Neural cell (in vitro differentiated cells): Measurements from ENCODE around the gene NPAS3. TPM values are rescaled to one million over a fixed set of nuclear protein-coding genes. Genes with fewer than 3 reads are reported as not detected.

Source experiments
- H2AFZ ChIP-seq: fragments of 200-600, 300-800 bp; sonication (generic), shearing (Covaris generic); 2 replicates; pipeline ENCODE4 v1.6.0; 2014; ENCODE audit warnings: low read depth, mild to moderate bottlenecking, antibody characterized with exemption, low read length, moderate library complexity
- H3F3A ChIP-seq: fragments of 200-600 bp; shearing (Covaris generic); 2 replicates; pipeline ENCODE4 v1.6.1; 2016; ENCODE audit warnings: mild to moderate bottlenecking, moderate library complexity, mixed read lengths, antibody characterized with exemption, low read length; ENCODE audit not compliant: insufficient read depth, poor library complexity, severe bottlenecking
- H3K27ac ChIP-seq: fragments of 200-600, 300-800 bp; sonication (generic), shearing (Covaris generic); 2 replicates; pipeline ENCODE4 v1.5.1; 2014; ENCODE audit warnings: mild to moderate bottlenecking, low read length, moderate library complexity
- H3K27me3 ChIP-seq: fragments of 300-800, 200-600 bp; sonication (generic), shearing (Covaris generic); 2 replicates; pipeline ENCODE4 v1.6.0; 2014; ENCODE audit warnings: mild to moderate bottlenecking, low read depth, low read length, moderate library complexity; ENCODE audit not compliant: insufficient read depth
- H3K36me3 ChIP-seq: fragments of 300-800, 200-600 bp; sonication (generic), shearing (Covaris generic); 2 replicates; pipeline ENCODE4 v1.5.1; 2014; ENCODE audit warnings: mild to moderate bottlenecking, antibody characterized with exemption, low read length, moderate library complexity; ENCODE audit not compliant: insufficient read depth
- H3K4me2 ChIP-seq: fragments of 300-800, 200-600 bp; sonication (generic), shearing (Covaris generic); 2 replicates; pipeline ENCODE4 v1.6.0; 2014; ENCODE audit warnings: mild to moderate bottlenecking, low read length
- H3K4me3 ChIP-seq: fragments of 300-800, 200-600 bp; sonication (generic), shearing (Covaris generic); 2 replicates; pipeline ENCODE4 v1.5.1; 2014; ENCODE audit warnings: mild to moderate bottlenecking, low read length, moderate library complexity
- H3K79me2 ChIP-seq: fragments of 200-600 bp; shearing (Covaris generic); replicated peaks from 2 replicates; pipeline ENCODE4 v1.6.0; 2014; ENCODE audit warnings: mild to moderate bottlenecking, low read length, moderate library complexity; ENCODE audit not compliant: insufficient read depth
- H3K9ac ChIP-seq: fragments of 300-800, 200-600 bp; sonication (generic), shearing (Covaris generic); 2 replicates; pipeline ENCODE4 v1.6.1; 2016; ENCODE audit warnings: mild to moderate bottlenecking, low read length, mixed read lengths
- H3K9me2 ChIP-seq: fragments of 200-600 bp; shearing (Covaris generic); 2 replicates; pipeline ENCODE4 v1.6.1; 2016; ENCODE audit warnings: mild to moderate bottlenecking, low read length, mixed read lengths; ENCODE audit not compliant: insufficient read depth
- H3K9me3 ChIP-seq: fragments of 200-600, 300-800 bp; sonication (generic), shearing (Covaris generic); 2 replicates; pipeline ENCODE4 v1.6.1; 2016; ENCODE audit warnings: mild to moderate bottlenecking, mixed run types, low read length, moderate library complexity, mixed read lengths
- H4K20me1 ChIP-seq: fragments of 200-600 bp; shearing (Covaris generic); 2 replicates; pipeline ENCODE4 v1.6.1; 2016; ENCODE audit warnings: mild to moderate bottlenecking, mixed run types; ENCODE audit not compliant: insufficient read depth
- CTCF ChIP-seq: fragments of 450-650 bp; IDR thresholded peaks from 2 replicates; pipeline ENCODE4 v1.5.1; 2014; ENCODE audit warnings: antibody characterized with exemption, mild to moderate bottlenecking, moderate library complexity; ENCODE audit not compliant: poor library complexity, severe bottlenecking
- EP300 ChIP-seq: fragments of 450-650 bp; conservative IDR thresholded peaks from 2 replicates; pipeline ENCODE4 v1.6.1; 2014; ENCODE audit warnings: antibody characterized with exemption, mild to moderate bottlenecking, moderate library complexity; ENCODE audit not compliant: poor library complexity, severe bottlenecking
- EZH2 ChIP-seq: fragments of 200-600, 300-800 bp; shearing (Covaris generic), sonication (generic); IDR thresholded peaks from 2 replicates; pipeline ENCODE4 v1.6.1; 2014; ENCODE audit warnings: antibody characterized with exemption, low read length, borderline replicate concordance, mild to moderate bottlenecking; ENCODE audit not compliant: insufficient read depth, poor library complexity, severe bottlenecking
- MXI1 ChIP-seq: fragments of 450-650 bp; conservative IDR thresholded peaks from 2 replicates; pipeline ENCODE4 v1.6.1; 2014; ENCODE audit warnings: antibody characterized with exemption, mild to moderate bottlenecking; ENCODE audit not compliant: poor library complexity, severe bottlenecking
- POLR2AphosphoS5 ChIP-seq: IDR thresholded peaks from 2 replicates; pipeline ENCODE4 v1.6.1; 2012
- RAD21 ChIP-seq: fragments of 450-650 bp; conservative IDR thresholded peaks from 2 replicates; pipeline ENCODE4 v1.6.1; 2014; ENCODE audit warnings: antibody characterized with exemption, mild to moderate bottlenecking, moderate library complexity
- REST ChIP-seq: IDR thresholded peaks from 2 replicates; pipeline ENCODE4 v1.6.1; 2012; ENCODE audit warnings: borderline replicate concordance
- SMC3 ChIP-seq: fragments of 450-650 bp; conservative IDR thresholded peaks from 2 replicates; pipeline ENCODE4 v1.6.1; 2014; ENCODE audit warnings: antibody characterized with exemption, mild to moderate bottlenecking, moderate library complexity; ENCODE audit not compliant: poor library complexity
- TAF1 ChIP-seq: IDR thresholded peaks from 2 replicates; pipeline ENCODE4 v1.6.1; 2012; ENCODE audit warnings: low read depth
- polyA plus RNA-seq: library from polyadenylated mRNA; depleted of rRNA; stranded (reverse); fragments of >200 nt; gene quantifications from 2 replicates; pipeline ENCODE4 v1.2.3, GENCODE V29; 2014

The NPAS3 gene
- polyA plus RNA-seq, 1 donor from 2014 or later = 1.3 TPM

GRCh38 chr14:33693237-33693636 lies 754.6 kb downstream of the NPAS3 start:
- Histone ChIP-seq H3K27ac (no peak overlapping the region), H3K9me2 (no peaks in the 10 kb centered on the region), H3K9me3 (no peaks in the 10 kb centered on the region), H4K20me1 (no peaks in the 10 kb centered on the region), H3K79me2 (no peaks in the 10 kb centered on the region), H3K4me3 (no peak overlapping the region), H3K9ac (no peak overlapping the region), H3K4me2 (no peak overlapping the region), H2AFZ (no peak overlapping the region), H3F3A (no peaks in the 10 kb centered on the region), H3K27me3 (no peaks in the 10 kb centered on the region), H3K36me3 (no peaks in the 10 kb centered on the region)
- no peak for TF ChIP-seq SMC3
- TF ChIP-seq REST = no peak
- no peak for TF ChIP-seq POLR2AphosphoS5
- TF ChIP-seq CTCF = no peak

GRCh38 chr14:33696165-33696564 lies 757.5 kb downstream of the NPAS3 start:
- Histone ChIP-seq H4K20me1 (no peaks in the 10 kb centered on the region), H3K4me2 (no peak overlapping the region), H3K79me2 (no peaks in the 10 kb centered on the region), H3K4me3 (no peak overlapping the region), H3F3A (no peaks in the 10 kb centered on the region), H2AFZ (no peak overlapping the region), H3K9ac (no peak overlapping the region), H3K27ac (no peak overlapping the region), H3K36me3 (no peaks in the 10 kb centered on the region), H3K9me2 (no peaks in the 10 kb centered on the region), H3K9me3 (no peaks in the 10 kb centered on the region), H3K27me3 (no peaks in the 10 kb centered on the region)
- no peak for TF ChIP-seq REST
- TF ChIP-seq TAF1 = no peak
- TF ChIP-seq SMC3 = no peak
- TF ChIP-seq MXI1 = no peak
- TF ChIP-seq POLR2AphosphoS5 = no peak
- TF ChIP-seq EP300 = no peak
- no peak for TF ChIP-seq RAD21
- no peak for TF ChIP-seq EZH2
- TF ChIP-seq CTCF = no peak
